Neural progenitor cell (in vitro differentiated cells): Measurements from ENCODE around the gene DUT. TPM values are rescaled to one million over a fixed set of nuclear protein-coding genes. Genes with fewer than 3 reads are reported as not detected.

Source experiments
- DNase-seq: peaks from one replicate; pipeline ENCODE4 v3.0.0-alpha.2; 2016; ENCODE audit warnings: low spot score
- H2AFZ ChIP-seq: fragments of 200-600 bp; sonication (generic); replicated peaks from 2 replicates; pipeline ENCODE4 v1.6.1; 2016; ENCODE audit warnings: antibody characterized with exemption
- H3F3A ChIP-seq: fragments of 200-600 bp; sonication (generic); 2 replicates; pipeline ENCODE4 v1.6.1; 2016; ENCODE audit warnings: antibody characterized with exemption, low read depth
- H3K27ac ChIP-seq: fragments of 200-600 bp; sonication (generic); 2 replicates; pipeline ENCODE4 v1.5.1; 2016; ENCODE audit warnings: mild to moderate bottlenecking
- H3K27me3 ChIP-seq: fragments of 200-600 bp; sonication (generic); 2 replicates; pipeline ENCODE4 v1.6.1; 2016; ENCODE audit warnings: mild to moderate bottlenecking, moderate library complexity
- H3K36me3 ChIP-seq: fragments of 200-600 bp; sonication (generic); 2 replicates; pipeline ENCODE4 v1.5.1; 2016
- H3K4me1 ChIP-seq: fragments of 200-600 bp; sonication (generic); 2 replicates; pipeline ENCODE4 v1.6.1; 2016; ENCODE audit warnings: mixed run types
- H3K4me2 ChIP-seq: fragments of 200-600 bp; sonication (generic); 2 replicates; pipeline ENCODE4 v1.6.1; 2016
- H3K4me3 ChIP-seq: fragments of 200-600 bp; sonication (generic); 2 replicates; pipeline ENCODE4 v1.5.1; 2016
- H3K79me2 ChIP-seq: fragments of 200-600 bp; sonication (generic); 2 replicates; pipeline ENCODE4 v1.6.1; 2016; ENCODE audit warnings: low read depth
- H3K9ac ChIP-seq: fragments of 200-600 bp; sonication (generic); 2 replicates; pipeline ENCODE4 v1.6.1; 2016
- H3K9me3 ChIP-seq: fragments of 200-600 bp; sonication (generic); 2 replicates; pipeline ENCODE4 v1.5.1; 2016; ENCODE audit warnings: low read depth
- H4K20me1 ChIP-seq: fragments of 200-600 bp; sonication (generic); 2 replicates; pipeline ENCODE4 v1.6.1; 2016; ENCODE audit warnings: low read depth
- H3K27ac Mint-ChIP-seq: 3 replicates; pipeline ENCODE4 v1.8.0; 2021; ENCODE audit warnings: mixed read lengths
- H3K27me3 Mint-ChIP-seq: 2 replicates; pipeline ENCODE4 v1.8.0; 2022; ENCODE audit warnings: low read depth, mild to moderate bottlenecking, inconsistent platforms, moderate library complexity, mixed read lengths; ENCODE audit not compliant: insufficient read depth
- H3K36me3 Mint-ChIP-seq: 3 replicates; pipeline ENCODE4 v1.8.0; 2021; ENCODE audit warnings: mixed read lengths
- H3K4me1 Mint-ChIP-seq: 3 replicates; pipeline ENCODE4 v1.8.0; 2021; ENCODE audit warnings: mixed read lengths
- H3K4me3 Mint-ChIP-seq: 3 replicates; pipeline ENCODE4 v1.8.0; 2021; ENCODE audit warnings: mild to moderate bottlenecking, moderate library complexity, mixed read lengths
- H3K9me3 Mint-ChIP-seq: 3 replicates; pipeline ENCODE4 v1.8.0; 2020; ENCODE audit warnings: mixed read lengths
- EZH2 ChIP-seq: fragments of 200-600 bp; sonication (generic); IDR thresholded peaks from 2 replicates; pipeline ENCODE4 v1.6.1; 2017; ENCODE audit warnings: antibody characterized with exemption, mild to moderate bottlenecking, moderate library complexity
- EZH2phosphoT487 ChIP-seq: fragments of 200-600 bp; sonication (generic); IDR thresholded peaks from 2 replicates; pipeline ENCODE4 v1.6.1; 2017; ENCODE audit warnings: antibody characterized with exemption
- total RNA-seq: library from RNA; depleted of rRNA; stranded (reverse); fragments of >200 nt; gene quantifications from 2 replicates; pipeline ENCODE4 v1.2.3, GENCODE V29; 2015; ENCODE audit warnings: low replicate concordance
- TF ChIP-seq, protein P1 (sequence below): fragments of 200-600 bp; sonication (generic); IDR thresholded peaks from 2 replicates; pipeline ENCODE4 v1.5.1; 2017; ENCODE audit warnings: antibody characterized with exemption, mild to moderate bottlenecking

Gene DUT
- total RNA-seq, 1 donor from 2014 or later = 51.6 TPM

DNA sequence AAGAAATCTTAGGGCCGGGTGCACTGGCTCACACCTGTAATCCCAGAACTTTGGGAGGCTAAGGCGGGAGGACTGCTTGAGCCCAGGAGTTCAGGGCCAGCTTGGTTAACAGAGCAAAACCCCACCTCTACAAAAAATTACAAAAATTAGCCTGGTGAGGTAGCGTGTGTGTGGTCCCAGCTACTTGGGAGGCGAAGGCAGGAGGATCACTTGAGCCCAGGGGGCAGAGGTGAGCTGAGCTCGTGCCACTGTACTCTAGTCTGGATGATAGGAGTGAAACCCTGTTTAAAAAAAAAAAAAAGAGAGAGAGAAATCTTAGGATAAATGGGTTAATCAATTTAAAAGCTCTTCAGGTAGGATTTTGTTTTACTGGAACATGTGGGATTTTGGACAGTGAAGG lies 31.2 kb upstream of the DUT start:
- Mint-ChIP-seq H3K9me3 (peaks cover 2% of the 10 kb centered on the region), H3K27ac (peak overlapping the region; percentile 32), H3K4me3 (no peak overlapping the region), H3K36me3 (no peaks in the 10 kb centered on the region), H3K27me3 (peaks cover 1% of the 10 kb centered on the region), H3K4me1 (peaks cover 46% of the 10 kb centered on the region)
- peak; percentile 42 for DNase-seq
- Histone ChIP-seq H3K4me1 (peaks cover 50% of the 10 kb centered on the region), H3K4me3 (no peak overlapping the region), H3K36me3 (no peaks in the 10 kb centered on the region), H4K20me1 (no peaks in the 10 kb centered on the region), H2AFZ (no peak overlapping the region), H3K4me2 (no peak overlapping the region), H3K9ac (no peak overlapping the region), H3F3A (peaks cover 37% of the 10 kb centered on the region), H3K27ac (no peak overlapping the region), H3K27me3 (no peaks in the 10 kb centered on the region), H3K79me2 (no peaks in the 10 kb centered on the region), H3K9me3 (no peaks in the 10 kb centered on the region)
- no peak for TF ChIP-seq EZH2
- TF ChIP-seq, protein P1, sequence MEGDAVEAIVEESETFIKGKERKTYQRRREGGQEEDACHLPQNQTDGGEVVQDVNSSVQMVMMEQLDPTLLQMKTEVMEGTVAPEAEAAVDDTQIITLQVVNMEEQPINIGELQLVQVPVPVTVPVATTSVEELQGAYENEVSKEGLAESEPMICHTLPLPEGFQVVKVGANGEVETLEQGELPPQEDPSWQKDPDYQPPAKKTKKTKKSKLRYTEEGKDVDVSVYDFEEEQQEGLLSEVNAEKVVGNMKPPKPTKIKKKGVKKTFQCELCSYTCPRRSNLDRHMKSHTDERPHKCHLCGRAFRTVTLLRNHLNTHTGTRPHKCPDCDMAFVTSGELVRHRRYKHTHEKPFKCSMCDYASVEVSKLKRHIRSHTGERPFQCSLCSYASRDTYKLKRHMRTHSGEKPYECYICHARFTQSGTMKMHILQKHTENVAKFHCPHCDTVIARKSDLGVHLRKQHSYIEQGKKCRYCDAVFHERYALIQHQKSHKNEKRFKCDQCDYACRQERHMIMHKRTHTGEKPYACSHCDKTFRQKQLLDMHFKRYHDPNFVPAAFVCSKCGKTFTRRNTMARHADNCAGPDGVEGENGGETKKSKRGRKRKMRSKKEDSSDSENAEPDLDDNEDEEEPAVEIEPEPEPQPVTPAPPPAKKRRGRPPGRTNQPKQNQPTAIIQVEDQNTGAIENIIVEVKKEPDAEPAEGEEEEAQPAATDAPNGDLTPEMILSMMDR = peak; percentile 8

DNA sequence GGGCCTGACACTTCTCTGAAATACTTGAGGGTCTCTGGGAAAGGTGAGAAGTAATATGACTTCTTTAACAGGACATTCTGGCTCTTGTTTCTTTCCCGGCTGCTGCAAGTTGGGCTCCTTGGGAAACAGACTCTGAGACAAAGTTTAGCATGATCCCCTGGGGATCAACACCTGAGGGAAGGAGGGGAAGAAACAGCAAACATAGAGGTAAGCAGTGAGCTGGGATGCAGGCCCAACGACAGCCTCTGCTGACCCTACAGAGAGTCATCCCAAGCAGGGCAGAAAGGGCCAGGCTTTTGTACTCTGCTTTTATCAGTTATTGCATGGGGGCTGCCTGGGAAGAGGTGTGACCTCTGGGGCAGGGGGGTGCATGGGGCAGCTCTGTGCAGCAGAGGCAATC lies 26.8 kb upstream of the DUT start:
- Mint-ChIP-seq H3K9me3 (peaks cover 2% of the 10 kb centered on the region), H3K4me1 (peaks cover 27% of the 10 kb centered on the region), H3K27ac (peak overlapping the region; percentile 58), H3K36me3 (no peaks in the 10 kb centered on the region), H3K4me3 (no peak overlapping the region), H3K27me3 (peaks cover 2% of the 10 kb centered on the region)
- peak overlapping the region; percentile 76 for H2AFZ ChIP-seq
- peaks cover 41% of the 10 kb centered on the region for H3K4me1 ChIP-seq
- no peak for TF ChIP-seq EZH2phosphoT487
- TF ChIP-seq, protein P1 = no peak
- TF ChIP-seq EZH2 = no peak
- no peak overlapping the region for H3K27ac ChIP-seq
- H3F3A ChIP-seq = peaks cover 16% of the 10 kb centered on the region
- no peaks in the 10 kb centered on the region for H3K79me2 ChIP-seq
- no peaks in the 10 kb centered on the region for H3K9me3 ChIP-seq
- H4K20me1 ChIP-seq = no peaks in the 10 kb centered on the region
- H3K27me3 ChIP-seq = no peaks in the 10 kb centered on the region
- DNase-seq = no peak
- no peak overlapping the region for H3K9ac ChIP-seq
- H3K4me3 ChIP-seq = no peak overlapping the region
- no peaks in the 10 kb centered on the region for H3K36me3 ChIP-seq
- H3K4me2 ChIP-seq = no peak overlapping the region

DNA sequence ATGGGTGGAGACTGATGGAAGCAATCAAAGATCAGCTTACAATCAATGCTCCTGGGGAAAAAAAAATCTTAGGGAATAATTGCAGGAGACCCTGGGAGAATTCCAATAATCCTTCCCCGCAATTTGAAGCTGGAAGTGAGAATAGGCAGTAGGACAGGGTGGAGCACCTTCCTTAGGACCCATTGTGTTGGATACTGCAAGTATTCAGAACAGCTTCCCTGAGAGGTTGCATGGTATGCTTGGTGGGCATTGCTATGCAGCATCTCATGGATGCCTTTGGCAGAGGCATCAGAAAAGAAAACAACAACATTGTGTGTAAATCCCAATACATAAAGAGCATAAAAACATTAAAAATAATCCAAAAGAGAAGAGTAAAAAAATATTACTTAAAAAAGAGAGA lies 24.6 kb upstream of the DUT start:
- Histone ChIP-seq H3K27me3 (no peaks in the 10 kb centered on the region), H3K4me3 (no peak overlapping the region), H3F3A (peaks cover 10% of the 10 kb centered on the region), H2AFZ (no peak overlapping the region), H4K20me1 (no peaks in the 10 kb centered on the region), H3K79me2 (no peaks in the 10 kb centered on the region), H3K9ac (no peak overlapping the region), H3K4me1 (peaks cover 29% of the 10 kb centered on the region), H3K4me2 (no peak overlapping the region), H3K36me3 (no peaks in the 10 kb centered on the region), H3K9me3 (no peaks in the 10 kb centered on the region), H3K27ac (no peak overlapping the region)
- Mint-ChIP-seq H3K4me3 (no peak overlapping the region), H3K36me3 (no peaks in the 10 kb centered on the region), H3K27ac (no peak overlapping the region), H3K4me1 (peaks cover 17% of the 10 kb centered on the region), H3K27me3 (peaks cover 2% of the 10 kb centered on the region), H3K9me3 (peaks cover 2% of the 10 kb centered on the region)
- DNase-seq = no peak
- no peak for TF ChIP-seq EZH2
- TF ChIP-seq EZH2phosphoT487 = no peak
- TF ChIP-seq, protein P1 = no peak
